Endothelial cell of umbilical vein (primary cell): Measurements from ENCODE around the gene MYO18A. TPM values are rescaled to one million over a fixed set of nuclear protein-coding genes. Genes with fewer than 3 reads are reported as not detected.

Experiments
- BruUV-seq: library from RNA; stranded (reverse); fragments of 400-500 nt; replicated peaks from 2 replicates; lab custom pipeline; 2021; lab: Mats Ljungman, UMichigan
- CTCF ChIA-PET: fragments of 300-600, 350-600 bp; sonication (Branson Sonifier 250); formaldehyde crosslinking; loops from one replicate; lab custom pipeline; 2021; ENCODE audit warnings: antibody characterized with exemption, inconsistent platforms; lab: Charles Lee
- POLR2A ChIA-PET: fragments of 300-600, 350-600 bp; sonication (Branson Sonifier 250); formaldehyde crosslinking; loops from one replicate; lab custom pipeline; 2021; ENCODE audit warnings: antibody characterized with exemption, inconsistent platforms; lab: Charles Lee
- DNase-seq: peaks from one replicate; pipeline ENCODE4 v3.0.0-alpha.2; 2011; ENCODE audit warnings: low read depth, low spot score
- FAIRE-seq: peaks from 2 replicates; lab custom pipeline; 2011; peaks lifted over from hg19 to GRCh38; lab: Jason Lieb, UNC
- H2AFZ ChIP-seq: 2 replicates; pipeline ENCODE4 v1.6.0; 2012; ENCODE audit warnings: low read depth, low read length, control low read depth, inconsistent platforms
- H3K27ac ChIP-seq: 2 replicates; pipeline ENCODE4 v1.5.1; 2011; ENCODE audit warnings: low read depth, mild to moderate bottlenecking, control low read depth, low read length, moderate library complexity; ENCODE audit not compliant: insufficient read depth
- H3K27me3 ChIP-seq, 2 experiments: 2 replicates each; pipeline versions ENCODE4 v1.6.0 to v1.6.1; 2011; ENCODE audit warnings: low read length in 2 of 2, mixed read lengths in 1 of 2; ENCODE audit not compliant: control insufficient read depth in 2 of 2, insufficient read depth in 2 of 2
- H3K36me3 ChIP-seq, 2 experiments: 2 replicates in 1 of 2; 3 replicates in 1 of 2; pipeline ENCODE4 v1.5.1; 2011; ENCODE audit warnings: low read length in 2 of 2, mild to moderate bottlenecking in 1 of 2, moderate library complexity in 1 of 2; ENCODE audit not compliant: control insufficient read depth in 2 of 2, insufficient read depth in 2 of 2; ENCODE audit errors: extremely low read depth in 1 of 2
- H3K4me1 ChIP-seq: 3 replicates; pipeline ENCODE4 v1.5.1; 2011; ENCODE audit warnings: mild to moderate bottlenecking, low read length; ENCODE audit not compliant: control insufficient read depth, insufficient read depth; ENCODE audit errors: extremely low read depth
- H3K4me2 ChIP-seq: 2 replicates; pipeline ENCODE4 v1.6.1; 2011; ENCODE audit warnings: low read length, control low read depth, mixed read lengths; ENCODE audit not compliant: insufficient read depth
- H3K4me3 ChIP-seq, 3 experiments: fragments of 200-600 bp in 1 of 3; sonication (generic), shearing (Covaris generic) in 1 of 3; replicated peaks in 1 of 3; 2 replicates each; pipeline ENCODE4 v1.5.1; 2011 to 2016; ENCODE audit warnings: control low read depth in 3 of 3, low read length in 3 of 3, mild to moderate bottlenecking in 2 of 3, inconsistent platforms in 1 of 3, low read depth in 1 of 3, moderate library complexity in 1 of 3; ENCODE audit not compliant: insufficient read depth in 1 of 3
- H3K79me2 ChIP-seq: 2 replicates; pipeline ENCODE4 v1.6.0; 2012; ENCODE audit warnings: low read length, inconsistent platforms; ENCODE audit not compliant: control insufficient read depth, insufficient read depth
- H3K9ac ChIP-seq: replicated peaks from 2 replicates; pipeline ENCODE3; 2011; ENCODE audit warnings: low read length, control low read depth; ENCODE audit not compliant: insufficient read depth; ENCODE audit errors: extremely low read depth
- H3K9me1 ChIP-seq: replicated peaks from 3 replicates; pipeline ENCODE4 v1.6.0; 2011; ENCODE audit warnings: mild to moderate bottlenecking, low read length; ENCODE audit not compliant: control insufficient read depth, insufficient read depth; ENCODE audit errors: extremely low read depth
- H3K9me3 ChIP-seq: replicated peaks from 2 replicates; pipeline ENCODE4 v1.5.1; 2012; ENCODE audit warnings: low read length, inconsistent platforms; ENCODE audit not compliant: control insufficient read depth, insufficient read depth
- H4K20me1 ChIP-seq: replicated peaks from 2 replicates; pipeline ENCODE3; 2011; ENCODE audit warnings: mild to moderate bottlenecking, low read length; ENCODE audit not compliant: control insufficient read depth, insufficient read depth; ENCODE audit errors: extremely low read depth
- EZH2 ChIP-seq: IDR thresholded peaks from 2 replicates; pipeline ENCODE4 v1.6.1; 2012; ENCODE audit warnings: borderline replicate concordance, low read depth, mild to moderate bottlenecking, moderate library complexity, low read length, inconsistent platforms; ENCODE audit not compliant: severe bottlenecking
- FOS ChIP-seq: IDR thresholded peaks from 2 replicates; pipeline ENCODE4 v1.6.1; 2011; ENCODE audit warnings: mild to moderate bottlenecking, low read length, moderate library complexity, borderline replicate concordance; ENCODE audit not compliant: insufficient read depth
- GATA2 ChIP-seq: IDR thresholded peaks from 2 replicates; pipeline ENCODE4 v1.7.0; 2011; ENCODE audit warnings: low read depth, mild to moderate bottlenecking, moderate library complexity, mixed read lengths, low read length; ENCODE audit not compliant: insufficient read length, insufficient read depth
- JUN ChIP-seq: IDR thresholded peaks from 2 replicates; pipeline ENCODE4 v1.6.1; 2011; ENCODE audit warnings: borderline replicate concordance, low read depth; ENCODE audit not compliant: insufficient read length, insufficient read depth
- MYC ChIP-seq: IDR thresholded peaks from one replicate; pipeline ENCODE4 v1.6.1; 2011; ENCODE audit warnings: mild to moderate bottlenecking, low read depth, low read length
- POLR2A ChIP-seq: IDR thresholded peaks from 2 replicates; pipeline ENCODE4 v1.6.1; 2012; ENCODE audit warnings: low read depth, mild to moderate bottlenecking, control low read depth, low read length
- POLR2AphosphoS5 ChIP-seq: IDR thresholded peaks from 2 replicates; pipeline ENCODE4 v1.6.1; 2012; ENCODE audit warnings: low read depth, mild to moderate bottlenecking, control low read depth, low read length, moderate library complexity; ENCODE audit not compliant: insufficient read depth
- dilution Hi-C: fragments of 300-500 bp; cut with MboI; formaldehyde crosslinking; loops from one replicate; pipeline ENCODE4 v1.15.0; 2019; ENCODE audit warnings: low sequenced_read_pairs; ENCODE audit not compliant: extremely low pct_ligation_motif_present
- intact Hi-C: fragments of 100-400 bp; cut with micrococcal nuclease; formaldehyde crosslinking; loops from one replicate; pipeline ENCODE4 v1.10.0; 2022
- polyA plus RNA-seq, 4 experiments: library from polyadenylated mRNA; depleted of rRNA in 3 of 4; stranded (reverse) in 3 of 4; unstranded in 1 of 4; fragments of >200 nt; gene quantifications; 2 replicates each; pipeline versions ENCODE4 v1.2.1 to v1.2.3, GENCODE V29; 2011 to 2012; ENCODE audit warnings: missing spikeins in 1 of 4
- total RNA-seq: library from RNA; stranded (reverse); gene quantifications from 2 replicates; pipeline ENCODE4 v1.2.3, GENCODE V29; 2021
- TF ChIP-seq, protein P1 (sequence below): IDR thresholded peaks from 2 replicates; pipeline ENCODE4 v1.6.1; 2011; ENCODE audit not compliant: insufficient read depth, insufficient read length
- TF ChIP-seq, protein P2 (sequence below), 2 donors: IDR thresholded peaks; 1 replicate in 1 of 2; 2 replicates in 1 of 2; pipeline ENCODE4 v1.5.1; 2011; ENCODE audit warnings: low read length in 2 of 2, mild to moderate bottlenecking in 2 of 2, moderate library complexity in 2 of 2, control low read depth in 1 of 2, inconsistent platforms in 1 of 2, low read depth in 1 of 2; ENCODE audit not compliant: insufficient read depth in 1 of 2; ENCODE audit errors: extremely low read depth in 1 of 2

The MYO18A gene
- total and polyA plus RNA-seq, 2 donors (not counting 3 experiments of a cell fraction or from before 2014, with no cell fraction given): 3.9 to 28.3 TPM

DNA sequence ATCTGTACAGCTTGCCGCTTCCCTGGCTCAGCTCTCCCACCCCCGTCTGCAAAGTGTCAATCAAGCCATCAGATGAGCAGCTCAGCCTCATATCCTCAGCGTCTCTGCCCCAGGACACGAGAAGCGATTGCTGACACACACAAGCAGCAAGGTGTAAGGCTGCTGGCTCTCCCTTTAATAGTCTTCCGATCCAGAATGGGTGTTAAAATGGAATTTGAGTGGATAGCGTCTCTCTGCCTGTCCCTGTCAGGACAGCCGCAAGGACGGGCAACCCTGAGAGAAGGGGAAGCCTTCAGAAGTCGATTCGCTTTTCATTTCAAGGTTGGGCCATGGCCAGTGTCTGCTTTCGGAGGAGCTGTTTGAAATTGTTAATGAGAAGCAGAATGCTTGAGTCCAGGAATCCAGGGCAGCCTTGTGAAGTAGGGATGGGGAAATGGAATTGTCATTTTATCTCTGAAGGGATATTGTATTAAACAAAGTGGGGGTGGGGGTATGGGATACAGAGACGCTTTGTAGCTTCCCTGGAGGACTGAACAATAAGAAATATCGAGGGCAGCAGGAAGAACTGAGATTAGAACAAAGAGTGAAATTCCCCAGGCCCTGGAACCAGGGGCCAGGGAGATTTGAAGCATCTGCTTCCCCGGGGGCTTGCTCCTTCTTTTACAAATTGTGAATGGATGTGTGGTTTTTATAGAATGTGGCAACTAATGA lies 142.0 kb downstream of the MYO18A start:
- Histone ChIP-seq H3K9me1 (no peaks in the 10 kb centered on the region), H3K27me3 (peaks cover 37 to 43% of the 10 kb centered on the region in 2 experiments), H3K4me3 (no peak overlapping the region), H3K27ac (no peak overlapping the region), H3K79me2 (no peaks in the 10 kb centered on the region), H3K36me3 (no peaks in the 10 kb centered on the region), H3K9ac (no peak overlapping the region), H4K20me1 (no peaks in the 10 kb centered on the region), H3K4me2 (no peak overlapping the region), H2AFZ (no peak overlapping the region), H3K9me3 (peaks cover 2% of the 10 kb centered on the region), H3K4me1 (peaks cover 7% of the 10 kb centered on the region)
- intact Hi-C loops (no loop called here), dilution Hi-C loops (no loop called here)
- FAIRE-seq: no peak
- BruUV-seq: no TSS peak
- ChIA-PET CTCF (interaction anchor here (1.1 to 2.6 kb wide), 5 partner anchors 27 to 79 kb away, joined by 4 to 8 read pairs (median 5); no protein-coding TSS in a partner anchor), POLR2A (no interaction called here)
- no peak for DNase-seq
- TF ChIP-seq, protein P1, sequence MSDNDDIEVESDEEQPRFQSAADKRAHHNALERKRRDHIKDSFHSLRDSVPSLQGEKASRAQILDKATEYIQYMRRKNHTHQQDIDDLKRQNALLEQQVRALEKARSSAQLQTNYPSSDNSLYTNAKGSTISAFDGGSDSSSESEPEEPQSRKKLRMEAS: no peak
- TF ChIP-seq JUN (no peak), FOS (no peak), POLR2AphosphoS5 (no peak), EZH2 (no peak), GATA2 (no peak), MYC (no peak), POLR2A (no peak)
- TF ChIP-seq, protein P2, sequence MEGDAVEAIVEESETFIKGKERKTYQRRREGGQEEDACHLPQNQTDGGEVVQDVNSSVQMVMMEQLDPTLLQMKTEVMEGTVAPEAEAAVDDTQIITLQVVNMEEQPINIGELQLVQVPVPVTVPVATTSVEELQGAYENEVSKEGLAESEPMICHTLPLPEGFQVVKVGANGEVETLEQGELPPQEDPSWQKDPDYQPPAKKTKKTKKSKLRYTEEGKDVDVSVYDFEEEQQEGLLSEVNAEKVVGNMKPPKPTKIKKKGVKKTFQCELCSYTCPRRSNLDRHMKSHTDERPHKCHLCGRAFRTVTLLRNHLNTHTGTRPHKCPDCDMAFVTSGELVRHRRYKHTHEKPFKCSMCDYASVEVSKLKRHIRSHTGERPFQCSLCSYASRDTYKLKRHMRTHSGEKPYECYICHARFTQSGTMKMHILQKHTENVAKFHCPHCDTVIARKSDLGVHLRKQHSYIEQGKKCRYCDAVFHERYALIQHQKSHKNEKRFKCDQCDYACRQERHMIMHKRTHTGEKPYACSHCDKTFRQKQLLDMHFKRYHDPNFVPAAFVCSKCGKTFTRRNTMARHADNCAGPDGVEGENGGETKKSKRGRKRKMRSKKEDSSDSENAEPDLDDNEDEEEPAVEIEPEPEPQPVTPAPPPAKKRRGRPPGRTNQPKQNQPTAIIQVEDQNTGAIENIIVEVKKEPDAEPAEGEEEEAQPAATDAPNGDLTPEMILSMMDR (IDR thresholded peaks at IDR 0.05; ENCODE audit: extremely low read depth in 1 of 2, insufficient read depth in 1 of 2, low read depth in 1 of 2, low read length in 2 of 2): no peak
